Mesenchymal stem cell (in vitro differentiated cells and primary cell): ENCODE measurements around the gene OR2A12.
A peak's percentile ranks its signal among the peaks of the same experiment; 100 is the strongest.
"Not testable (repeated sequence)": the region's sequence is repeated elsewhere in the genome, so short reads cannot be mapped to it uniquely, and the experiment has no call there.

Source experiments
- DNase-seq: peaks from one replicate; pipeline ENCODE4 v3.0.0-alpha.2; 2013
- H2AFZ ChIP-seq: one replicate; pipeline ENCODE4 v1.6.1; 2013; ENCODE audit warnings: low read depth, mild to moderate bottlenecking, control low read depth, inconsistent platforms, low read length, moderate library complexity
- H2AK5ac ChIP-seq: 2 replicates; pipeline ENCODE4 v1.6.1; 2013; ENCODE audit warnings: low read length, moderate library complexity, mild to moderate bottlenecking, inconsistent platforms; ENCODE audit not compliant: severe bottlenecking
- H2BK120ac ChIP-seq: one replicate; pipeline ENCODE4 v1.6.1; 2013; ENCODE audit warnings: low read depth, mild to moderate bottlenecking, inconsistent platforms, low read length, moderate library complexity
- H2BK12ac ChIP-seq, 2 experiments: one replicate each; pipeline ENCODE4 v1.6.1; 2013; ENCODE audit warnings: inconsistent platforms in 2 of 2, low read length in 2 of 2, mild to moderate bottlenecking in 2 of 2, moderate library complexity in 2 of 2, control low read depth in 1 of 2
- H2BK15ac ChIP-seq: one replicate; pipeline ENCODE4 v1.6.1; 2013; ENCODE audit warnings: mild to moderate bottlenecking, low read depth, inconsistent platforms; ENCODE audit not compliant: poor library complexity, severe bottlenecking
- H2BK5ac ChIP-seq: 2 replicates; pipeline ENCODE4 v1.6.1; 2013; ENCODE audit warnings: low read depth, mild to moderate bottlenecking, low read length, control low read depth, inconsistent platforms; ENCODE audit not compliant: poor library complexity, severe bottlenecking
- H3K14ac ChIP-seq, 2 experiments: one replicate each; pipeline ENCODE4 v1.6.1; 2013; ENCODE audit warnings: inconsistent platforms in 2 of 2, low read length in 2 of 2, control low read depth in 1 of 2, mild to moderate bottlenecking in 1 of 2, moderate library complexity in 1 of 2
- H3K18ac ChIP-seq, 2 experiments: one replicate each; pipeline ENCODE4 v1.6.1; 2013; ENCODE audit warnings: inconsistent platforms in 2 of 2, low read length in 2 of 2, control low read depth in 1 of 2, low read depth in 1 of 2, mild to moderate bottlenecking in 1 of 2
- H3K23ac ChIP-seq, 2 experiments: one replicate each; pipeline ENCODE4 v1.6.1; 2013; ENCODE audit warnings: inconsistent platforms in 2 of 2, low read length in 2 of 2, mild to moderate bottlenecking in 2 of 2, moderate library complexity in 2 of 2, control low read depth in 1 of 2
- H3K27ac ChIP-seq: 2 replicates; pipeline ENCODE4 v1.5.1; 2013; ENCODE audit warnings: mild to moderate bottlenecking, moderate library complexity, low read length, control low read depth, inconsistent platforms; ENCODE audit not compliant: poor library complexity, severe bottlenecking
- H3K27me3 ChIP-seq, 2 experiments: 2 replicates each; pipeline versions ENCODE4 v1.6.1 to v1.7.0; 2013; ENCODE audit warnings: low read length in 2 of 2, mild to moderate bottlenecking in 2 of 2, moderate library complexity in 2 of 2, control low read depth in 1 of 2, inconsistent platforms in 1 of 2; ENCODE audit not compliant: control insufficient read depth in 1 of 2, insufficient read depth in 1 of 2
- H3K36me3 ChIP-seq, 2 experiments: 2 replicates each; pipeline versions ENCODE4 v1.6.1 to v1.7.0; 2013; ENCODE audit warnings: low read length in 2 of 2, control low read depth in 1 of 2, inconsistent platforms in 1 of 2, low read depth in 1 of 2, mild to moderate bottlenecking in 1 of 2; ENCODE audit not compliant: insufficient read depth in 2 of 2, control insufficient read depth in 1 of 2
- H3K4ac ChIP-seq, 2 experiments: one replicate each; pipeline ENCODE4 v1.6.1; 2013; ENCODE audit warnings: inconsistent platforms in 2 of 2, low read length in 2 of 2, mild to moderate bottlenecking in 2 of 2, moderate library complexity in 2 of 2, control low read depth in 1 of 2, low read depth in 1 of 2
- H3K4me1 ChIP-seq: 2 replicates; pipeline ENCODE4 v1.6.1; 2013; ENCODE audit warnings: low read depth, low read length, control low read depth; ENCODE audit not compliant: control insufficient read depth, insufficient read depth
- H3K4me2 ChIP-seq: 2 replicates; pipeline ENCODE4 v1.6.1; 2013; ENCODE audit warnings: low read length, mild to moderate bottlenecking, inconsistent platforms; ENCODE audit not compliant: poor library complexity, severe bottlenecking
- H3K4me3 ChIP-seq, 2 experiments: 2 replicates each; pipeline versions ENCODE4 v1.5.1 to v1.7.0; 2013; ENCODE audit warnings: low read length in 2 of 2, mild to moderate bottlenecking in 2 of 2, control low read depth in 1 of 2, low read depth in 1 of 2; ENCODE audit not compliant: insufficient read depth in 1 of 2
- H3K79me1 ChIP-seq: replicated peaks from 2 replicates; pipeline ENCODE4 v1.6.1; 2013; ENCODE audit warnings: mild to moderate bottlenecking, control low read depth, low read length, inconsistent platforms; ENCODE audit not compliant: poor library complexity, severe bottlenecking
- H3K9ac ChIP-seq: 2 replicates; pipeline ENCODE4 v1.7.0; 2013; ENCODE audit warnings: mild to moderate bottlenecking, low read length, moderate library complexity
- H3K9me3 ChIP-seq: 2 replicates; pipeline ENCODE4 v1.7.0; 2013; ENCODE audit warnings: mild to moderate bottlenecking, low read length; ENCODE audit not compliant: control insufficient read depth
- H4K8ac ChIP-seq: one replicate; pipeline ENCODE4 v1.6.1; 2013; ENCODE audit warnings: inconsistent platforms, mild to moderate bottlenecking, low read length, moderate library complexity
- H4K91ac ChIP-seq: one replicate; pipeline ENCODE4 v1.6.1; 2013; ENCODE audit warnings: mild to moderate bottlenecking, low read length, inconsistent platforms
- WGBS: methylation state at CpG from one replicate; pipeline ENCODE4 v1.1.7; 2013; ENCODE audit warnings: mixed read lengths; 5-methylcytosine and 5-hydroxymethylcytosine counted together

Gene OR2A12

DNA sequence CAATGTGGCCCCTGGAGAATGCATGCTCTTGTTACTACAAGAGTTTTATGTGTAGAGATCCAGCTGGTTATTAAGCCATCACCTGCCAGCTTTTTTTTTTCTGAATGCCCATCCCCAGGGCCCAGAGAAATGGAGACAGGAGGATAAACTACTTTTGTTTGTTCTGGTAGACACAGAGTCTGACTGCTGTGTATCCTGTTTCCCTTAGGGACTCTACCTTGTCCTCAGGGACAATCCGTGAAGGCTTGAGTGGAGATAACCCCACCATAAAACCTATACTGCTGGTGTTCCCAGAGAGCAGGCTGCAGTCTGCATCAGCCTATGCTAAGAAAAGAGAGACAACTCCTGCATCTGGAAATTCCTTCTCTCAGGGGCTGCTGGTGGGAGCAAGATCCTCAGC lies 37.4 kb upstream of the OR2A12 start, which contains the start of gene OR2A5:
Gene OR2A5 (plus strand): TSS at position 301 of the 400 bp plus-strand sequence. CDS start 1,454 bp downstream, outside the sequence.
- DNase-seq = no peak
- Histone ChIP-seq H3K4ac (no peak within 1 kb of the TSS), H3K23ac (no peak within 1 kb of the TSS), H2BK12ac (no peak within 1 kb of the TSS), H2AK5ac (no peak within 1 kb of the TSS), H2BK5ac (no peak within 1 kb of the TSS), H2BK15ac (no peak within 1 kb of the TSS), H3K18ac (no peak within 1 kb of the TSS), H3K36me3 (no peaks in the 10 kb centered on the region), H3K79me1 (no peaks in the 10 kb centered on the region), H4K8ac (no peak within 1 kb of the TSS), H3K27ac (no peak within 1 kb of the TSS), H3K14ac (no peak within 1 kb of the TSS), H2BK120ac (peak within 1 kb of the TSS; percentile 19), H3K4me1 (no peaks in the 10 kb centered on the region), H3K9me3 (peaks cover under 1% of the 10 kb centered on the region), H2AFZ (no peak within 1 kb of the TSS), H3K9ac (no peak within 1 kb of the TSS), H4K91ac (no peak within 1 kb of the TSS), H3K27me3 (no peaks in the 10 kb centered on the region), H3K4me3 (no peak within 1 kb of the TSS), H3K4me2 (no peak within 1 kb of the TSS)
- 40% methylated on average over 1 of the region's 1 CpG for WGBS

DNA sequence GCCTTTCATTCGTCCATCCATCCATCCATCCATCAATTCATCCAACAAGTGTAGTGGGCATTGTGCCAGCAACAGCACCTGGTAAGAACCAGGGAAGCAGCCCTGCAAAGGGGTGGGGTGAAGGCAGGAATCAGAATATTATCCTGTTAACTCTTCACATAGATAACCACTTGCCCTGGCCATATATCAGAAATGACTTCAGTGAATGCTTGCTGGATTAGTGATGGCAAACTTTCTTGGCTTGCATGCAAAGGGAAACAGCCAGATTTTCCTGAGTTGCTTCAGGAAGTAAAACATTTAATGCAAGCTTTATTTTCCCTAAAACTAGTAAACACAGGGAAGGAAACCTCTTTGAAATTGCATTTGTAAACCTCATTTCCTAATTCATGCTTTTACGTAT lies 36.6 kb upstream of the OR2A12 start:
- H4K91ac ChIP-seq = no peak overlapping the region
- H3K23ac ChIP-seq = no peak overlapping the region
- H3K36me3 ChIP-seq = no peaks in the 10 kb centered on the region
- 88% methylated on average over 1 of the region's 2 CpGs for WGBS
- no peak overlapping the region for H2BK15ac ChIP-seq
- no peaks in the 10 kb centered on the region for H3K4me1 ChIP-seq
- H2BK12ac ChIP-seq = no peak overlapping the region
- no peak overlapping the region for H3K14ac ChIP-seq
- no peak overlapping the region for H3K27ac ChIP-seq
- H3K27me3 ChIP-seq = no peaks in the 10 kb centered on the region
- H3K79me1 ChIP-seq = no peaks in the 10 kb centered on the region
- H3K9me3 ChIP-seq = peaks cover 4% of the 10 kb centered on the region
- H3K4ac ChIP-seq = no peak overlapping the region
- no peak overlapping the region for H2BK5ac ChIP-seq
- no peak overlapping the region for H2AK5ac ChIP-seq
- no peak overlapping the region for H3K4me2 ChIP-seq
- H2AFZ ChIP-seq = no peak overlapping the region
- H3K9ac ChIP-seq = no peak overlapping the region
- H4K8ac ChIP-seq = no peak overlapping the region
- no peak overlapping the region for H3K4me3 ChIP-seq
- H3K18ac ChIP-seq = no peak overlapping the region
- DNase-seq = no peak
- no peak overlapping the region for H2BK120ac ChIP-seq

DNA sequence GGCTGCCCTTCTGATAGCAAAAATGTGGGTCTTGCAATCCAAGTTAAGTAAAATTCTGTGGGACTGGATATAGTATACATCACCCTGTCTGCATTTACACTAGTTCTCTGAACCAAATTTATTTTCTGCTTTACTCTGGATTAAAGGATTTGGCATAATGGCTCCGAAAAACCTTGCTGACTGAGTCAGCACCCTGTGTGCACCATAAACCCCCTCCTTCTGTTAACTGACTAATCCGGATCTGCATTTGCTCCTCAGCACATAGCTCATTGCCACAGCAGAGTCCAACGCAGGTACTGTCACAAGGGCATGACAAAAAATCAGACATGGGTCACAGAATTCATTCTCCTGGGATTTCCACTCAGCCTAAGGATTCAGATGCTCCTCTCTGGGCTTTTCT lies 36.0 kb upstream of the OR2A12 start:
- H2AFZ ChIP-seq = no peak overlapping the region
- no peak overlapping the region for H2BK5ac ChIP-seq
- no peak overlapping the region for H3K23ac ChIP-seq
- H3K4me1 ChIP-seq = no peaks in the 10 kb centered on the region
- H2BK120ac ChIP-seq = no peak overlapping the region
- no peak for DNase-seq
- no peak overlapping the region for H3K9ac ChIP-seq
- H2AK5ac ChIP-seq = no peak overlapping the region
- no peak overlapping the region for H3K27ac ChIP-seq
- H3K18ac ChIP-seq = no peak overlapping the region
- no peak overlapping the region for H3K14ac ChIP-seq
- no peaks in the 10 kb centered on the region for H3K36me3 ChIP-seq
- 88% methylated on average over 3 of the region's 3 CpGs for WGBS
- peaks cover 4% of the 10 kb centered on the region for H3K9me3 ChIP-seq
- H4K8ac ChIP-seq = no peak overlapping the region
- H3K4me3 ChIP-seq = no peak overlapping the region
- H2BK15ac ChIP-seq = no peak overlapping the region
- no peak overlapping the region for H4K91ac ChIP-seq
- no peak overlapping the region for H3K4ac ChIP-seq
- no peak overlapping the region for H2BK12ac ChIP-seq
- H3K79me1 ChIP-seq = no peaks in the 10 kb centered on the region
- no peaks in the 10 kb centered on the region for H3K27me3 ChIP-seq
- H3K4me2 ChIP-seq = no peak overlapping the region

DNA sequence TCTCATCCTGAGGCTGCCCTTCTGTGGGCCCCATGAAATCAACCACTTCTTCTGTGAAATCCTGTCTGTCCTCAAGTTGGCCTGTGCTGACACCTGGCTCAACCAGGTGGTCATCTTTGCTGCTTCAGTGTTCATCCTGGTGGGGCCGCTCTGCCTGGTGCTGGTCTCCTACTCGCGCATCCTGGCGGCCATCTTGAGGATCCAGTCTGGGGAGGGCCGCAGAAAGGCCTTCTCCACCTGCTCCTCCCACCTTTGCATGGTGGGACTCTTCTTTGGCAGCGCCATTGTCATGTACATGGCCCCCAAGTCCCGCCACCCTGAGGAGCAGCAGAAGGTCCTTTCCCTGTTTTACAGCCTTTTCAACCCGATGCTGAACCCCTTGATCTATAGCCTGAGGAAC lies 35.2 kb upstream of the OR2A12 start:
- H4K8ac ChIP-seq, H3K79me1 ChIP-seq, H3K36me3 ChIP-seq, H2BK12ac ChIP-seq, H3K27ac ChIP-seq, H3K27me3 ChIP-seq, H2AK5ac ChIP-seq, H3K4ac ChIP-seq, H3K4me2 ChIP-seq, H3K4me1 ChIP-seq, H2AFZ ChIP-seq, DNase-seq, H2BK5ac ChIP-seq, H3K18ac ChIP-seq, H3K14ac ChIP-seq, H3K9ac ChIP-seq, H3K23ac ChIP-seq, H2BK120ac ChIP-seq, H2BK15ac ChIP-seq, H4K91ac ChIP-seq, H3K4me3 ChIP-seq, H3K9me3 ChIP-seq: not testable (repeated sequence)
- 89% methylated on average over 8 of the region's 8 CpGs for WGBS
